K562 (cell line): ENCODE results near the gene DSE. TPM values are rescaled to one million over a fixed set of nuclear protein-coding genes. Genes with fewer than 3 reads are reported as not detected.

Experiments
- ATAC-seq: fragments of 200-7000 bp; cut with Tn5 transposase; 3 replicates; pipeline ENCODE4 v1.9.1; 2020; ENCODE audit warnings: moderate library complexity
- BruUV-seq: library from RNA; stranded (reverse); fragments of 400-500 nt; replicated peaks from 2 replicates; lab custom pipeline; 2021; lab: Mats Ljungman, UMichigan
- CTCF ChIA-PET: fragments of 300-600 bp; formaldehyde crosslinking; extraction: SDS; loops from one replicate; lab custom pipeline; 2021; ENCODE audit warnings: low intra/inter-chr PET ratio; lab: Yijun Ruan, JAX
- POLR2A ChIA-PET: fragments of 300-600, 350-650 bp; sonication (Branson Sonifier 250); formaldehyde crosslinking; extraction: SDS; loops from one replicate; lab custom pipeline; 2021; ENCODE audit warnings: antibody characterized with exemption, inconsistent platforms; lab: Yijun Ruan, JAX
- DNase-seq, 4 experiments: peaks; one replicate each; pipeline versions ENCODE4 v3.0.0 to v3.0.0-alpha.2; 2011 to 2018; ENCODE audit warnings: low spot score in 3 of 4, mixed read lengths in 3 of 4; ENCODE audit errors: extremely low read depth in 1 of 4
- FAIRE-seq: peaks from 2 replicates; lab custom pipeline; 2011; peaks lifted over from hg19 to GRCh38; lab: Jason Lieb, UNC
- H2AFZ ChIP-seq: 2 replicates; pipeline ENCODE4 v1.6.0; 2011; ENCODE audit warnings: low read depth, low read length, control low read depth, inconsistent platforms
- H3K27ac ChIP-seq: fragments of 200-600 bp; 3 replicates; pipeline ENCODE4 v1.8.0; 2011; ENCODE audit warnings: low read depth, mild to moderate bottlenecking, control low read depth, inconsistent platforms, low read length, moderate library complexity, mixed read lengths; ENCODE audit errors: extremely low read depth
- H3K27me3 ChIP-seq, 2 experiments: fragments of 300-600 bp in 1 of 2; 2 replicates in 1 of 2; 3 replicates in 1 of 2; pipeline versions ENCODE4 v1.6.0 to v1.8.0; 2011; ENCODE audit warnings: inconsistent platforms in 2 of 2, low read length in 2 of 2, mild to moderate bottlenecking in 1 of 2, mixed read lengths in 1 of 2, moderate library complexity in 1 of 2; ENCODE audit not compliant: control insufficient read depth in 2 of 2, insufficient read depth in 2 of 2
- H3K36me3 ChIP-seq: fragments of 300-600 bp; 3 replicates; pipeline ENCODE4 v1.8.0; 2011; ENCODE audit warnings: mild to moderate bottlenecking, low read length, inconsistent platforms; ENCODE audit not compliant: control insufficient read depth, insufficient read depth
- H3K4me1 ChIP-seq, 2 experiments: fragments of 200-600 bp in 1 of 2; replicated peaks in 1 of 2; 2 replicates in 1 of 2; 3 replicates in 1 of 2; pipeline versions ENCODE4 v1.5.1 to v1.8.0; 2011; ENCODE audit warnings: inconsistent platforms in 2 of 2, low read length in 2 of 2, mild to moderate bottlenecking in 1 of 2, mixed read lengths in 1 of 2, moderate library complexity in 1 of 2; ENCODE audit not compliant: control insufficient read depth in 2 of 2, insufficient read depth in 2 of 2
- H3K4me2 ChIP-seq: 2 replicates; pipeline ENCODE4 v1.6.1; 2011; ENCODE audit warnings: low read length, control low read depth, inconsistent platforms, mixed read lengths; ENCODE audit not compliant: insufficient read depth
- H3K4me3 ChIP-seq: fragments of 200-600 bp; sonication (generic), shearing (Covaris generic); 2 replicates; pipeline ENCODE4 v1.5.1; 2016; ENCODE audit warnings: control low read depth, inconsistent platforms
- H3K79me2 ChIP-seq: fragments of 200-600 bp; 3 replicates; pipeline ENCODE4 v1.8.0; 2011; ENCODE audit warnings: low read length, inconsistent platforms; ENCODE audit not compliant: control insufficient read depth, insufficient read depth
- H3K9ac ChIP-seq, 2 experiments: 2 replicates each; pipeline versions ENCODE4 v1.6.0 to v1.6.1; 2011; ENCODE audit warnings: low read depth in 2 of 2, low read length in 2 of 2, control low read depth in 1 of 2, inconsistent platforms in 1 of 2, mild to moderate bottlenecking in 1 of 2, mixed read lengths in 1 of 2; ENCODE audit not compliant: insufficient read depth in 1 of 2
- H3K9me1 ChIP-seq: one replicate; pipeline ENCODE4 v1.6.0; 2011; ENCODE audit warnings: inconsistent platforms, mild to moderate bottlenecking, low read length, moderate library complexity; ENCODE audit not compliant: control insufficient read depth, insufficient read depth
- H3K9me3 ChIP-seq: replicated peaks from 2 replicates; pipeline ENCODE4 v1.5.1; 2011; ENCODE audit warnings: low read depth, low read length, inconsistent platforms; ENCODE audit not compliant: control insufficient read depth, insufficient read depth
- H4K20me1 ChIP-seq: replicated peaks from 2 replicates; pipeline ENCODE4 v1.6.1; 2011; ENCODE audit warnings: low read length, inconsistent platforms, mixed read lengths; ENCODE audit not compliant: control insufficient read depth, insufficient read depth
- CHCHD3 ChIP-seq: fragments of 250-450 bp; sonication (Bioruptor Pico); IDR thresholded peaks from 2 replicates; pipeline ENCODE4 v2.1.2; 2022; ENCODE audit warnings: mild to moderate bottlenecking
- ETV1 ChIP-seq: fragments of 450-650 bp; conservative IDR thresholded peaks from 2 replicates; pipeline ENCODE4 v1.6.1; 2016; ENCODE audit warnings: missing genetic modification characterization, control low read depth, low read depth, missing compliant biosample characterization
- HMBOX1 ChIP-seq: sonication (generic); IDR thresholded peaks from 2 replicates; pipeline ENCODE4 v1.6.1; 2016
- HMGN3 ChIP-seq: IDR thresholded peaks from 2 replicates; pipeline ENCODE4 v1.6.1; 2011; ENCODE audit warnings: borderline replicate concordance, low read depth, mild to moderate bottlenecking, mixed read lengths, low read length; ENCODE audit not compliant: insufficient read length; ENCODE audit errors: extremely low read depth
- KAT2B ChIP-seq: IDR thresholded peaks from one replicate; pipeline ENCODE4 v1.6.1; 2012; ENCODE audit warnings: low read depth, mild to moderate bottlenecking, control low read depth, inconsistent platforms, low read length, moderate library complexity
- KLF16 ChIP-seq: IDR thresholded peaks from 2 replicates; pipeline ENCODE4 v1.6.1; 2016; ENCODE audit warnings: antibody characterized with exemption
- MITF ChIP-seq: IDR thresholded peaks from 2 replicates; pipeline ENCODE4 v1.6.1; 2014; ENCODE audit warnings: antibody characterized with exemption
- POLR2AphosphoS2 ChIP-seq: IDR thresholded peaks from 2 replicates; pipeline ENCODE4 v1.6.1; 2012; ENCODE audit warnings: low read length, improper control_type of control experiment
- RNF2 ChIP-seq: sonication (generic); IDR thresholded peaks from 2 replicates; pipeline ENCODE4 v1.6.1; 2016
- WHSC1 ChIP-seq: IDR thresholded peaks from one replicate; pipeline ENCODE4 v1.6.1; 2012; ENCODE audit warnings: low read length, control low read depth, inconsistent platforms
- ZNF121 ChIP-seq: sonication (generic); formaldehyde crosslinking; conservative IDR thresholded peaks from 2 replicates; pipeline ENCODE4 v1.8.0; 2022; ENCODE audit warnings: missing genetic modification reagents
- ZNF140 ChIP-seq: fragments of 250-450 bp; sonication (Bioruptor Pico); IDR thresholded peaks from 2 replicates; pipeline ENCODE4 v1.8.0; 2021; ENCODE audit warnings: moderate library complexity, mild to moderate bottlenecking, inconsistent platforms
- WGBS: fragments of 100-300 bp; shearing (Covaris generic); methylation state at CpG from one replicate; pipeline ENCODE4 v1.1.6; 2016; ENCODE audit warnings: low coverage, mixed read lengths; ENCODE audit not compliant: insufficient coverage; ENCODE audit errors: missing lambda C conversion rate; 5-methylcytosine and 5-hydroxymethylcytosine counted together
- in situ Hi-C: fragments of 300-500 bp; cut with MboI; formaldehyde crosslinking; loops from 4 replicates; pipeline ENCODE4 v1.15.0; 2018; ENCODE audit warnings: inconsistent platforms, mixed read lengths
- intact Hi-C: fragments of 100-400 bp; cut with micrococcal nuclease; formaldehyde crosslinking; loops from 2 replicates; pipeline ENCODE4 v1.14.2; 2022
- polyA plus RNA-seq, 8 experiments: library from polyadenylated mRNA; depleted of rRNA in 4 of 8; stranded (reverse) in 5 of 8; unstranded in 3 of 8; fragments of >200 nt; fragmentation: Nextera tagmentation in 2 of 8; fragmentation: Illumina TruSeq in 1 of 8; extraction: Ambion mirVana in 2 of 8; extraction: Trizol in 1 of 8; gene quantifications; 2 replicates each; pipeline versions ENCODE4 v1.2.1 to v1.2.3, GENCODE V29; 2011 to 2014; ENCODE audit warnings: inconsistent platforms in 1 of 8, missing spikeins in 1 of 8
- total RNA-seq, 7 experiments: library from RNA; depleted of rRNA in 6 of 7; stranded (reverse); fragments of >200 nt in 6 of 7; fragmentation: Illumina TruSeq in 2 of 7; extraction: Trizol in 2 of 7; gene quantifications; 2 replicates each; pipeline versions ENCODE4 v1.2.1 to v1.2.3, GENCODE V29; 2011 to 2021; ENCODE audit warnings: low replicate concordance in 1 of 7
- TF ChIP-seq, protein P1 (sequence below): fragments of 450-650 bp; IDR thresholded peaks from 2 replicates; pipeline ENCODE4 v1.6.1; 2017; ENCODE audit warnings: antibody characterized with exemption
- TF ChIP-seq, protein P2 (sequence below): fragments of 450-650 bp; IDR thresholded peaks from 2 replicates; pipeline ENCODE4 v1.6.1; 2016; ENCODE audit warnings: borderline replicate concordance
- TF ChIP-seq, protein P3 (sequence below): fragments of 250-450 bp; sonication (Bioruptor Pico); IDR thresholded peaks from 2 replicates; pipeline ENCODE4 v1.4.0; 2020; ENCODE audit warnings: mild to moderate bottlenecking, moderate library complexity

DSE gene
- total and polyA plus RNA-seq, 9 of the 15 experiments (the other 6 are each of a cell fraction or from before 2014, with no cell fraction given): 0.49 to 1.7 (median 0.79) TPM

GRCh38 chr6:116463301-116463700 lies 92.6 kb downstream of the DSE start:
- 32% methylated on average over 4 of the region's 4 CpGs for WGBS
- BruUV-seq: no TSS peak
- H2AFZ ChIP-seq: no peak overlapping the region
- H3K9ac ChIP-seq: no peak overlapping the region
- no peak overlapping the region for H3K4me2 ChIP-seq
- H3K9me1 ChIP-seq: no peaks in the 10 kb centered on the region
- no peak for ATAC-seq
- intact Hi-C loops (no loop called here), in situ Hi-C loops (no loop called here)
- peaks cover 0 to 6% of the 10 kb centered on the region in 2 experiments; a peak in 1 of 5 replicates for H3K27me3 ChIP-seq
- peaks cover 10 to 12% of the 10 kb centered on the region in 2 experiments; a peak in 4 of 5 replicates for H3K4me1 ChIP-seq
- POLR2A ChIA-PET: no interaction called here
- H4K20me1 ChIP-seq: no peaks in the 10 kb centered on the region
- H3K4me3 ChIP-seq: no peak overlapping the region
- no peaks in the 10 kb centered on the region for H3K79me2 ChIP-seq
- no peak for TF ChIP-seq POLR2AphosphoS2
- TF ChIP-seq ZNF121: no peak
- TF ChIP-seq ETV1 (tag): no peak
- no peak for TF ChIP-seq KLF16
- TF ChIP-seq WHSC1: no peak
- TF ChIP-seq, protein P1, sequence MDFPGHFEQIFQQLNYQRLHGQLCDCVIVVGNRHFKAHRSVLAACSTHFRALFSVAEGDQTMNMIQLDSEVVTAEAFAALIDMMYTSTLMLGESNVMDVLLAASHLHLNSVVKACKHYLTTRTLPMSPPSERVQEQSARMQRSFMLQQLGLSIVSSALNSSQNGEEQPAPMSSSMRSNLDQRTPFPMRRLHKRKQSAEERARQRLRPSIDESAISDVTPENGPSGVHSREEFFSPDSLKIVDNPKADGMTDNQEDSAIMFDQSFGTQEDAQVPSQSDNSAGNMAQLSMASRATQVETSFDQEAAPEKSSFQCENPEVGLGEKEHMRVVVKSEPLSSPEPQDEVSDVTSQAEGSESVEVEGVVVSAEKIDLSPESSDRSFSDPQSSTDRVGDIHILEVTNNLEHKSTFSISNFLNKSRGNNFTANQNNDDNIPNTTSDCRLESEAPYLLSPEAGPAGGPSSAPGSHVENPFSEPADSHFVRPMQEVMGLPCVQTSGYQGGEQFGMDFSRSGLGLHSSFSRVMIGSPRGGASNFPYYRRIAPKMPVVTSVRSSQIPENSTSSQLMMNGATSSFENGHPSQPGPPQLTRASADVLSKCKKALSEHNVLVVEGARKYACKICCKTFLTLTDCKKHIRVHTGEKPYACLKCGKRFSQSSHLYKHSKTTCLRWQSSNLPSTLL: no peak
- TF ChIP-seq HMBOX1: no peak
- TF ChIP-seq ZNF140 (CRISPR knock-in tag): no peak
- TF ChIP-seq RNF2: no peak
- no peak for TF ChIP-seq KAT2B
- no peak for TF ChIP-seq CHCHD3 (CRISPR knock-in tag)
- TF ChIP-seq, protein P2, sequence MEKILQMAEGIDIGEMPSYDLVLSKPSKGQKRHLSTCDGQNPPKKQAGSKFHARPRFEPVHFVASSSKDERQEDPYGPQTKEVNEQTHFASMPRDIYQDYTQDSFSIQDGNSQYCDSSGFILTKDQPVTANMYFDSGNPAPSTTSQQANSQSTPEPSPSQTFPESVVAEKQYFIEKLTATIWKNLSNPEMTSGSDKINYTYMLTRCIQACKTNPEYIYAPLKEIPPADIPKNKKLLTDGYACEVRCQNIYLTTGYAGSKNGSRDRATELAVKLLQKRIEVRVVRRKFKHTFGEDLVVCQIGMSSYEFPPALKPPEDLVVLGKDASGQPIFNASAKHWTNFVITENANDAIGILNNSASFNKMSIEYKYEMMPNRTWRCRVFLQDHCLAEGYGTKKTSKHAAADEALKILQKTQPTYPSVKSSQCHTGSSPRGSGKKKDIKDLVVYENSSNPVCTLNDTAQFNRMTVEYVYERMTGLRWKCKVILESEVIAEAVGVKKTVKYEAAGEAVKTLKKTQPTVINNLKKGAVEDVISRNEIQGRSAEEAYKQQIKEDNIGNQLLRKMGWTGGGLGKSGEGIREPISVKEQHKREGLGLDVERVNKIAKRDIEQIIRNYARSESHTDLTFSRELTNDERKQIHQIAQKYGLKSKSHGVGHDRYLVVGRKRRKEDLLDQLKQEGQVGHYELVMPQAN: no peak
- TF ChIP-seq, protein P3, sequence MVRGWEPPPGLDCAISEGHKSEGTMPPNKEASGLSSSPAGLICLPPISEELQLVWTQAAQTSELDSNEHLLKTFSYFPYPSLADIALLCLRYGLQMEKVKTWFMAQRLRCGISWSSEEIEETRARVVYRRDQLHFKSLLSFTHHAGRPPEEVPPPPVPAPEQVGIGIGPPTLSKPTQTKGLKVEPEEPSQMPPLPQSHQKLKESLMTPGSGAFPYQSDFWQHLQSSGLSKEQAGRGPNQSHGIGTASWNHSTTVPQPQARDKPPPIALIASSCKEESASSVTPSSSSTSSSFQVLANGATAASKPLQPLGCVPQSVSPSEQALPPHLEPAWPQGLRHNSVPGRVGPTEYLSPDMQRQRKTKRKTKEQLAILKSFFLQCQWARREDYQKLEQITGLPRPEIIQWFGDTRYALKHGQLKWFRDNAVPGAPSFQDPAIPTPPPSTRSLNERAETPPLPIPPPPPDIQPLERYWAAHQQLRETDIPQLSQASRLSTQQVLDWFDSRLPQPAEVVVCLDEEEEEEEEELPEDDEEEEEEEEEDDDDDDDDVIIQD (CRISPR knock-in tag): no peak
- no peak for TF ChIP-seq MITF
- no peak for TF ChIP-seq HMGN3
- CTCF ChIA-PET: no interaction called here
- H3K36me3 ChIP-seq: no peaks in the 10 kb centered on the region
- FAIRE-seq: no peak
- no peaks in the 10 kb centered on the region for H3K9me3 ChIP-seq
- no peak overlapping the region for H3K27ac ChIP-seq
- no peak for DNase-seq
